A549 (cell line): ENCODE data around the gene GATA3.

ENCODE experiments used
- ATOH8 ChIP-seq: fragments of 250-450 bp; sonication (Bioruptor Pico); IDR thresholded peaks from 2 replicates; pipeline ENCODE4 v1.5.0; 2020; ENCODE audit warnings: low read depth, mild to moderate bottlenecking, moderate library complexity
- BHLHE40 ChIP-seq: IDR thresholded peaks from 2 replicates; pipeline ENCODE4 v1.6.1; 2012; ENCODE audit warnings: low read depth, low read length, inconsistent platforms
- CEBPB ChIP-seq, 2 experiments: fragments of >200 bp in 1 of 2; sonication (Bioruptor Twin) in 1 of 2; formaldehyde crosslinking in 1 of 2; IDR thresholded peaks; 2 replicates each; pipeline ENCODE4 v1.6.1; 2012 to 2016
- CHD2 ChIP-seq: fragments of 150-350 bp; IDR thresholded peaks from 2 replicates; pipeline ENCODE4 v1.6.1; 2014; ENCODE audit warnings: low read length; ENCODE audit not compliant: partially characterized antibody
- CTCF ChIP-seq: fragments of >200 bp; sonication (Bioruptor Twin); formaldehyde crosslinking; IDR thresholded peaks from 3 replicates; pipeline ENCODE4 v1.5.1; 2016
- EP300 ChIP-seq, 2 experiments: fragments of >200 bp; sonication (Bioruptor Twin); formaldehyde crosslinking; IDR thresholded peaks; 2 replicates in 1 of 2; 3 replicates in 1 of 2; pipeline ENCODE4 v1.6.1; 2016 to 2017
- JUNB ChIP-seq: fragments of >200 bp; sonication (Bioruptor Twin); formaldehyde crosslinking; IDR thresholded peaks from 2 replicates; pipeline ENCODE4 v1.6.1; 2016
- MAX ChIP-seq: IDR thresholded peaks from 2 replicates; pipeline ENCODE4 v1.6.1; 2012
- MAZ ChIP-seq: fragments of 150-350 bp; IDR thresholded peaks from 2 replicates; pipeline ENCODE4 v1.6.1; 2014; ENCODE audit warnings: antibody characterized with exemption, low read depth, low read length, borderline replicate concordance
- POLR2A ChIP-seq: IDR thresholded peaks from 2 replicates; pipeline ENCODE4 v1.6.1; 2012; ENCODE audit warnings: mild to moderate bottlenecking, low read length
- RARB ChIP-seq: fragments of 250-450 bp; sonication (Bioruptor Pico); IDR thresholded peaks from 2 replicates; pipeline ENCODE4 v1.8.0; 2021; ENCODE audit warnings: mild to moderate bottlenecking, moderate library complexity
- RFX5 ChIP-seq: fragments of 450-650 bp; IDR thresholded peaks from 2 replicates; pipeline ENCODE4 v1.7.1; 2014; ENCODE audit warnings: antibody characterized with exemption, mild to moderate bottlenecking, moderate library complexity
- RNF2 ChIP-seq: fragments of 200-600 bp; sonication (generic); IDR thresholded peaks from 2 replicates; pipeline ENCODE4 v1.6.1; 2016; ENCODE audit warnings: low read depth, mild to moderate bottlenecking, antibody characterized with exemption, moderate library complexity, borderline replicate concordance

GRCh38 chr10:8066797-8067196 lies 12.3 kb downstream of the GATA3 start:
- TF ChIP-seq CTCF = no peak
- TF ChIP-seq MAX = no peak
- TF ChIP-seq BHLHE40 = no peak
- TF ChIP-seq RFX5 = no peak
- TF ChIP-seq CHD2 = no peak
- TF ChIP-seq MAZ = no peak
- no peak for TF ChIP-seq POLR2A
- TF ChIP-seq JUNB = no peak
- TF ChIP-seq RARB (CRISPR knock-in tag) = no peak
- no peak for TF ChIP-seq RNF2
- no peak for TF ChIP-seq EP300 (IDR thresholded peaks at IDR 0.05)
- TF ChIP-seq ATOH8 = no peak
- no peak for TF ChIP-seq CEBPB (IDR thresholded peaks at IDR 0.05)
